H1 (cell line): ENCODE results near the gene CMKLR1. TPM values are rescaled to one million over a fixed set of nuclear protein-coding genes. Genes with fewer than 3 reads are reported as not detected.

Source experiments
- CHD7 ChIP-seq: fragments of 300-600 bp; sonication (generic); IDR thresholded peaks from 2 replicates; pipeline ENCODE4 v1.7.1; 2012; ENCODE audit warnings: low read length, moderate library complexity, mild to moderate bottlenecking, inconsistent platforms; ENCODE audit not compliant: insufficient replicate concordance
- HDAC6 ChIP-seq: IDR thresholded peaks from one replicate; pipeline ENCODE4 v1.7.1; 2012; ENCODE audit warnings: low read depth, mild to moderate bottlenecking, inconsistent platforms, low read length, moderate library complexity
- NRF1 ChIP-seq: IDR thresholded peaks from 2 replicates; pipeline ENCODE4 v1.6.1; 2011; ENCODE audit warnings: mild to moderate bottlenecking, low read depth, low read length, improper control_type of control experiment
- SP4 ChIP-seq: IDR thresholded peaks from 2 replicates; pipeline ENCODE4 v1.6.1; 2012; ENCODE audit warnings: low read length, inconsistent platforms
- ZNF274 ChIP-seq: IDR thresholded peaks from 2 replicates; pipeline ENCODE4 v1.7.0; 2012; ENCODE audit warnings: low read length, borderline replicate concordance; ENCODE audit errors: extremely low read depth
- polyA plus RNA-seq, 7 experiments: library from polyadenylated mRNA; depleted of rRNA in 3 of 7; stranded (reverse) in 5 of 7; unstranded in 2 of 7; fragments of >200 nt in 5 of 7; fragments of 200-250 nt in 2 of 7; gene quantifications; 1 replicate in 5 of 7; 2 replicates in 1 of 7; 4 replicates in 1 of 7; pipeline versions ENCODE4 v1.2.1 to v1.2.3, GENCODE V29; 2011 to 2013; ENCODE audit warnings: missing spikeins in 2 of 7, mixed read lengths in 2 of 7
- total RNA-seq: library from RNA; stranded (reverse); fragmentation: NEBNext Ultra II Directional; extraction: Animal tissue kit (Norgen Biotek cat#: 25700); gene quantifications from 2 replicates; pipeline ENCODE4 v1.2.1, GENCODE V29; 2021

CMKLR1 gene
- total and polyA plus RNA-seq, 2 of the 8 experiments (the other 6 are each of a cell fraction or from before 2014, with no cell fraction given): 2.1 to 2.8 TPM

- TF ChIP-seq CHD7 (no peak), SP4 (no peak), NRF1 (no peak), ZNF274 (no peak), HDAC6 (no peak)
These were observed 24.1 kb upstream of the CMKLR1 start (continued) for GRCh38 chr12:108363165-108363564.
